CD14-positive monocyte (primary cell): Measurements from ENCODE around the gene AXIN1. TPM values are rescaled to one million over a fixed set of nuclear protein-coding genes. Genes with fewer than 3 reads are reported as not detected.
A peak's percentile ranks its signal among the peaks of the same experiment; 100 is the strongest.

Experiments used
- DNase-seq, 3 donors: peaks; one replicate each; pipeline ENCODE4 v3.0.0-alpha.2; 2011 to 2022
- H2AFZ ChIP-seq: 2 replicates; pipeline ENCODE4 v1.6.0; 2012; ENCODE audit warnings: mild to moderate bottlenecking, low read depth, low read length, inconsistent platforms; ENCODE audit not compliant: insufficient read depth, poor library complexity, severe bottlenecking
- H3K27ac ChIP-seq, 2 donors: 1 replicate in 1 of 2; 2 replicates in 1 of 2; pipeline ENCODE4 v1.5.1; 2012 to 2013; ENCODE audit warnings: low read length in 2 of 2, control low read depth in 1 of 2, inconsistent platforms in 1 of 2, low read depth in 1 of 2, mild to moderate bottlenecking in 1 of 2
- H3K27me3 ChIP-seq, 2 donors: one replicate each; pipeline versions ENCODE4 v1.6.0 to v1.6.1; 2011 to 2013; ENCODE audit warnings: low read length in 2 of 2; ENCODE audit not compliant: control insufficient read depth in 2 of 2, insufficient read depth in 2 of 2
- H3K36me3 ChIP-seq, 2 donors: replicated peaks in 1 of 2; 1 replicate in 1 of 2; 2 replicates in 1 of 2; pipeline versions ENCODE4 v1.5.1 to v1.6.1; 2012 to 2013; ENCODE audit warnings: low read length in 2 of 2, control low read depth in 1 of 2, inconsistent platforms in 1 of 2, mild to moderate bottlenecking in 1 of 2; ENCODE audit not compliant: insufficient read depth in 2 of 2, control insufficient read depth in 1 of 2
- H3K4me1 ChIP-seq, 2 donors: 1 replicate in 1 of 2; 2 replicates in 1 of 2; pipeline versions ENCODE4 v1.5.1 to v1.6.1; 2012 to 2013; ENCODE audit warnings: low read length in 2 of 2, control low read depth in 1 of 2, inconsistent platforms in 1 of 2, mild to moderate bottlenecking in 1 of 2, moderate library complexity in 1 of 2; ENCODE audit not compliant: insufficient read depth in 2 of 2, control insufficient read depth in 1 of 2
- H3K4me2 ChIP-seq: replicated peaks from 2 replicates; pipeline ENCODE3; 2012; ENCODE audit warnings: low read length, moderate library complexity, mild to moderate bottlenecking; ENCODE audit not compliant: poor library complexity, severe bottlenecking; ENCODE audit errors: extremely low read depth
- H3K4me3 ChIP-seq, 3 experiments: fragments of 200-600 bp in 1 of 3; sonication (generic) in 1 of 3; replicated peaks in 1 of 3; 1 replicate in 2 of 3; 2 replicates in 1 of 3; pipeline ENCODE4 v1.5.1; 2011 to 2013; ENCODE audit warnings: low read length in 3 of 3, mild to moderate bottlenecking in 3 of 3, control low read depth in 2 of 3, low read depth in 2 of 3, inconsistent platforms in 1 of 3, moderate library complexity in 1 of 3
- H3K79me2 ChIP-seq: 2 replicates; pipeline ENCODE4 v1.6.0; 2012; ENCODE audit warnings: mild to moderate bottlenecking, control low read depth, inconsistent platforms, low read length, moderate library complexity; ENCODE audit not compliant: insufficient read depth
- H3K9ac ChIP-seq: 2 replicates; pipeline ENCODE4 v1.6.0; 2017; ENCODE audit warnings: low read length, mild to moderate bottlenecking; ENCODE audit not compliant: insufficient read depth, poor library complexity, severe bottlenecking
- H3K9me3 ChIP-seq, 2 donors: replicated peaks in 1 of 2; 1 replicate in 1 of 2; 2 replicates in 1 of 2; pipeline versions ENCODE4 v1.5.1 to v1.6.1; 2012 to 2013; ENCODE audit warnings: low read length in 2 of 2, control low read depth in 1 of 2; ENCODE audit not compliant: control insufficient read depth in 1 of 2, insufficient read depth in 1 of 2
- H4K20me1 ChIP-seq: 2 replicates; pipeline ENCODE4 v1.6.0; 2012; ENCODE audit warnings: mild to moderate bottlenecking, low read length, control low read depth, moderate library complexity; ENCODE audit not compliant: insufficient read depth
- H3K27ac Mint-ChIP-seq, 7 donors: one replicate each; pipeline ENCODE4 v1.8.0; 2020; ENCODE audit warnings: mild to moderate bottlenecking in 7 of 7, mixed read lengths in 7 of 7, moderate library complexity in 6 of 7, inconsistent platforms in 2 of 7
- H3K27me3 Mint-ChIP-seq, 3 donors: one replicate each; pipeline ENCODE4 v1.8.0; 2021 to 2022; ENCODE audit warnings: low read depth in 3 of 3, mild to moderate bottlenecking in 3 of 3, mixed read lengths in 3 of 3, moderate library complexity in 3 of 3, inconsistent platforms in 1 of 3
- H3K36me3 Mint-ChIP-seq, 2 donors: one replicate each; pipeline ENCODE4 v1.8.0; 2020; ENCODE audit warnings: mixed read lengths in 2 of 2, inconsistent platforms in 1 of 2, mild to moderate bottlenecking in 1 of 2
- H3K4me1 Mint-ChIP-seq: one replicate; pipeline ENCODE4 v1.8.0; 2020; ENCODE audit warnings: mild to moderate bottlenecking, mixed read lengths
- H3K4me3 Mint-ChIP-seq, 2 donors: one replicate each; pipeline ENCODE4 v1.8.0; 2020; ENCODE audit warnings: mild to moderate bottlenecking in 2 of 2, mixed read lengths in 2 of 2, moderate library complexity in 1 of 2
- H3K9me3 Mint-ChIP-seq, 7 donors: one replicate each; pipeline ENCODE4 v1.8.0; 2020 to 2022; ENCODE audit warnings: mixed read lengths in 7 of 7, mild to moderate bottlenecking in 6 of 7, moderate library complexity in 6 of 7, inconsistent platforms in 2 of 7
- WGBS: methylation state at CpG from one replicate; pipeline ENCODE4 v1.1.5; 2013; ENCODE audit warnings: missing lambda C conversion rate; ENCODE audit not compliant: insufficient coverage; 5-methylcytosine and 5-hydroxymethylcytosine counted together
- intact Hi-C, 2 donors: fragments of 100-400 bp; cut with micrococcal nuclease; formaldehyde crosslinking; loops; one replicate each; pipeline versions ENCODE4 v1.15.0 to v1.15.1; 2023
- polyA plus RNA-seq, 3 donors: library from polyadenylated mRNA; depleted of rRNA in 1 of 3; unstranded in 2 of 3; stranded (reverse) in 1 of 3; fragments of 300-500 nt in 2 of 3; fragments of >200 nt in 1 of 3; fragmentation: Illumina TruSeq in 2 of 3; gene quantifications; 1 replicate in 2 of 3; 2 replicates in 1 of 3; pipeline ENCODE4 v1.2.3, GENCODE V29; 2012 to 2021
- TF ChIP-seq, protein P1 (sequence below): fragments of 200-600 bp; IDR thresholded peaks from one replicate; pipeline ENCODE4 v1.8.0; 2022; ENCODE audit warnings: antibody characterized with exemption, mild to moderate bottlenecking

Gene AXIN1
- polyA plus RNA-seq, 3 donors: 0.30 to 20.9 (median 0.74) TPM

DNA sequence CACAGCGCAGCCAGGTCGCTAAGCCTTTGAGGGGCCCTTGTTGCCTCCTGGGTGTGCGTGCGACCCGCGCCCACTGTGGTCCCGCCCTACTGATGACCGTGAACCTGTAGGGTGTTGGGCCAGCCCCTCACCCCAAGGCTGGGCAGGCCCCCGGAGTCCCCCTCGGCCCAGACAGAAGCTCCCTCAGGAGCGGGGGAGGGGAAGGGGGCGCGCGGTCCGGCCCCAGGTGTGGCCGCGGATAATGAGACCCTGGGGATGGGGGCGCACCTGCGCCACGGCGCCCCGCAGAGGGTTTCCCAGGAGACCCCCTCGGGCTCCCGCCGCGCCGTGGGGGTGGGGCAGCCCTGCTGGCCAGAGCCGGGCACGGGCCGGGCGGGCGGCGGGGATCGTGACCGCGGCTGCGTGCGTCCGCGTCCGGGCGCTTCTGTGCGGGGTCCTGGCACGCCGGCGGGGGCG lies 72.5 kb downstream of the AXIN1 start:
- Mint-ChIP-seq H3K4me1 (peaks cover 2% of the 10 kb centered on the region), H3K36me3 (no peaks in the 10 kb centered on the region), H3K4me3 (peak overlapping the region in 1 of 2 donors; percentile 10), H3K27ac (no peak overlapping the region), H3K27me3 (peaks cover 43 to 66% (median 58%) of the 10 kb centered on the region in 3 donors), H3K9me3 (peaks cover 0 to 7% (median 4%) of the 10 kb centered on the region in 7 donors)
- TF ChIP-seq, protein P1, sequence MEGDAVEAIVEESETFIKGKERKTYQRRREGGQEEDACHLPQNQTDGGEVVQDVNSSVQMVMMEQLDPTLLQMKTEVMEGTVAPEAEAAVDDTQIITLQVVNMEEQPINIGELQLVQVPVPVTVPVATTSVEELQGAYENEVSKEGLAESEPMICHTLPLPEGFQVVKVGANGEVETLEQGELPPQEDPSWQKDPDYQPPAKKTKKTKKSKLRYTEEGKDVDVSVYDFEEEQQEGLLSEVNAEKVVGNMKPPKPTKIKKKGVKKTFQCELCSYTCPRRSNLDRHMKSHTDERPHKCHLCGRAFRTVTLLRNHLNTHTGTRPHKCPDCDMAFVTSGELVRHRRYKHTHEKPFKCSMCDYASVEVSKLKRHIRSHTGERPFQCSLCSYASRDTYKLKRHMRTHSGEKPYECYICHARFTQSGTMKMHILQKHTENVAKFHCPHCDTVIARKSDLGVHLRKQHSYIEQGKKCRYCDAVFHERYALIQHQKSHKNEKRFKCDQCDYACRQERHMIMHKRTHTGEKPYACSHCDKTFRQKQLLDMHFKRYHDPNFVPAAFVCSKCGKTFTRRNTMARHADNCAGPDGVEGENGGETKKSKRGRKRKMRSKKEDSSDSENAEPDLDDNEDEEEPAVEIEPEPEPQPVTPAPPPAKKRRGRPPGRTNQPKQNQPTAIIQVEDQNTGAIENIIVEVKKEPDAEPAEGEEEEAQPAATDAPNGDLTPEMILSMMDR: no peak
- intact Hi-C loops: no loop called here
- no peaks in the 10 kb centered on the region for H3K79me2 ChIP-seq
- peaks cover 3 to 4% of the 10 kb centered on the region in 2 donors for H3K4me1 ChIP-seq
- peaks cover 9 to 50% of the 10 kb centered on the region in 2 donors for H3K27me3 ChIP-seq
- H3K36me3 ChIP-seq: no peaks in the 10 kb centered on the region
- no peak overlapping the region for H3K4me3 ChIP-seq
- H3K27ac ChIP-seq: no peak overlapping the region
- WGBS: 9% methylated on average over 47 of the region's 47 CpGs
- no peak overlapping the region for H3K9ac ChIP-seq
- H4K20me1 ChIP-seq: no peaks in the 10 kb centered on the region
- no peak overlapping the region for H3K4me2 ChIP-seq
- no peak overlapping the region for H2AFZ ChIP-seq
- H3K9me3 ChIP-seq: peaks cover 0 to 12% of the 10 kb centered on the region in 2 donors
- DNase-seq: no peak

DNA sequence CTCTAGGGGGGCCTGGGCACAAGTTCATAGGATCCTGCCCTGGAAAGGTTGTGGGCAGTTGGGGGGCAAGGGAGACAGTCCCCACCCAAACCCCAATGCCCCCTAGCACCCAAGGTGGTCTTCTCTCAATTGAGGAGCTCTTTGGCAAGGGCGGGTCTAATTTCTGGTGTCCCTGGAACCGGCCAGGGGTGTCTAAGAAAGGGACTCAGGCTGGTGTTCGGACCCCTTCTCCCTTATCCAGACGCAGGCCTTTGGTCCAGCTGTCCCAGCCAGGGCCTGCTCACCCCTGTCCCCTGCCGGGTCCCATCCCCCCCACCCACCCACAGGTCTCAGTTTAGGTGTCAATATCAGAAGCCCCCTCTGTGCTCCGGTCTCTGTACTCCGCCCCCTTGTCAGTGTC lies 73.0 kb downstream of the AXIN1 start:
- Histone ChIP-seq H4K20me1 (no peaks in the 10 kb centered on the region), H3K27ac (no peak overlapping the region), H3K79me2 (no peaks in the 10 kb centered on the region), H2AFZ (no peak overlapping the region), H3K4me3 (no peak overlapping the region), H3K9me3 (peaks cover 0 to 12% of the 10 kb centered on the region in 2 donors), H3K4me2 (no peak overlapping the region), H3K4me1 (peaks cover 3 to 6% of the 10 kb centered on the region in 2 donors), H3K9ac (no peak overlapping the region), H3K36me3 (no peaks in the 10 kb centered on the region), H3K27me3 (peaks cover 9 to 54% of the 10 kb centered on the region in 2 donors)
- Mint-ChIP-seq H3K27ac (no peak overlapping the region), H3K9me3 (peaks cover 0 to 5% (median 4%) of the 10 kb centered on the region in 7 donors), H3K27me3 (peaks cover 45 to 71% (median 63%) of the 10 kb centered on the region in 3 donors), H3K4me3 (peak overlapping the region in 1 of 2 donors; percentile 10), H3K36me3 (no peaks in the 10 kb centered on the region), H3K4me1 (peaks cover 2% of the 10 kb centered on the region)
- intact Hi-C loops: no loop called here
- no peak for DNase-seq
- 90% methylated on average over 5 of the region's 7 CpGs for WGBS
- TF ChIP-seq, protein P1: no peak
